NCI-H1436 treated with DMSO at 0.1 percent for 48 hours (cell line): ENCODE measurements around the gene SLC12A8.

Experiments
- DNase-seq: peaks from one replicate; lab custom pipeline; 2025; lab: John Stamatoyannopoulos, UW

The SLC12A8 gene

DNA sequence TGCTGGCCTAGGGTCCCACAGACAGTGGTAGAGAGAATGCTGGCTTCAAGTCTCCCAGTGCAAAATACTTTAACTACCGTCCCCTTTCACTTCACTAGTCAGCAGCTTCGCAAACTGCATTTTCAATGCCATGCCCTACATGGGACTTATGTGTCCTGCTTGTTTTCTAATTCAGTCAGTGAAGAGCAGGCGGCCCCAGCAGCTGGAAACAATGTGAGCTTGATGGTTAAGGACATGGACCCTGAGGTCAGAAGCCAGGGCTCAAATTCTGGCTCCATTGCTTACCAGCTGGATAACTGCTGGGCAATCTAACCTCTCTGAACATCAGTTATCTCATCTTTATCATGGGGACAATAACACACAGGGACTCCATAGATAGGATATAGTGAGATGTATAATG lies 58.4 kb downstream of the SLC12A8 start:
- no peak for DNase-seq

DNA sequence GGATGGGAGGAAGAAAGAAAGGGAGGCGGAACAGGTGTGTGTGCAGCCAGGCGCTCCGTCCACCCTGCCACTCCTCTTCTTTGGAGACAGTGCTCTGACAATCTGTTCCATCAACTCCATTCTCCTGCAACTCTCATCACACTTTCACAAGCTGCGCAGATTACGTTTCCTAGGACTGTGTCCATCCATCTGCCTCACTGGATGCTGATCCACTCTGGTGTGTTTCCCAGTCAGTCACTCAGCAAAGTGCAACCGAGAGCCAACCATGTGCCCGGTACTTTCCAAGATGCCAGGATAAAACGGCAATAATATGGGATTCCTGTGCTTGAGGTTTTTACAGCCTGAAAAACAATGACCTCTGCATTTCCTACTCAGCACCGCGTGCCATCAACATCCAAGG lies 59.6 kb downstream of the SLC12A8 start:
- DNase-seq = no peak

DNA sequence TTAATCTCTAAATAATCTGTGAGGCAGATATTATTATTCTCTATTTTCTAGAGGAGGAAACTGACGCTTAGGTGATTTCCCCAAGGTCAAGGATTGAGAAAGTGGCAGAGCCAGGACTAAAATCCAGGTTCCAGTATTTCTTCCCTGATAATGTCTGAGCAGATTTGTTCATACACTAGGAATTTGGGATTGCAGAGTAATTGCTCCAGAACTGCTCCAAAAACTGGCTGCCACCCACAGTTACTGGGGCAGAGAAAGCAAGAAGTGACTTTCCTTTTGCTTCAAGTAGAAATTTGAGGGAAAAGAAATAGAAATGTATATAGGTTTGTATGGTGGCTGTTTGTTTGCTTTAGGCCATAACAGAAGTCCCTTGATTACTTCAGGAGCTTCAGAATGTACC lies 60.6 kb downstream of the SLC12A8 start:
- DNase-seq = no peak

DNA sequence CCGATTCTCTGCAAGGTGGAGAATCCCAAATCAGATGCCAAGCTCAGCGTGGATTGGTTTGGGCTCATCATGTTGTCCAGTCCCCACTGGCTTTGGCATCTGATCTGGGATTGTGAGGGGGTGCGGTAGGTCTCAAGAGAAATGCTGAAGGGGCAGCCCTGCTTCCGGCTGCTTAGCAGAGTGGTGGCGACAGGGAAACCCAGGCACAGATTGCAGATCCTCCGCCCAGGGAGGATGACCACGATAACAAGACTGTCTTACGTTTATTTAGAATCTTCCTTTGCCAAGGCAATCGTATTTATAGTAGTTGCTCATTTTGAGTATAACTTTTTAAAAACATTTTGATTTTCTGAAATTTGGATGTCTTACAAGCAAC lies 61.1 kb downstream of the SLC12A8 start:
- DNase-seq = no peak

DNA sequence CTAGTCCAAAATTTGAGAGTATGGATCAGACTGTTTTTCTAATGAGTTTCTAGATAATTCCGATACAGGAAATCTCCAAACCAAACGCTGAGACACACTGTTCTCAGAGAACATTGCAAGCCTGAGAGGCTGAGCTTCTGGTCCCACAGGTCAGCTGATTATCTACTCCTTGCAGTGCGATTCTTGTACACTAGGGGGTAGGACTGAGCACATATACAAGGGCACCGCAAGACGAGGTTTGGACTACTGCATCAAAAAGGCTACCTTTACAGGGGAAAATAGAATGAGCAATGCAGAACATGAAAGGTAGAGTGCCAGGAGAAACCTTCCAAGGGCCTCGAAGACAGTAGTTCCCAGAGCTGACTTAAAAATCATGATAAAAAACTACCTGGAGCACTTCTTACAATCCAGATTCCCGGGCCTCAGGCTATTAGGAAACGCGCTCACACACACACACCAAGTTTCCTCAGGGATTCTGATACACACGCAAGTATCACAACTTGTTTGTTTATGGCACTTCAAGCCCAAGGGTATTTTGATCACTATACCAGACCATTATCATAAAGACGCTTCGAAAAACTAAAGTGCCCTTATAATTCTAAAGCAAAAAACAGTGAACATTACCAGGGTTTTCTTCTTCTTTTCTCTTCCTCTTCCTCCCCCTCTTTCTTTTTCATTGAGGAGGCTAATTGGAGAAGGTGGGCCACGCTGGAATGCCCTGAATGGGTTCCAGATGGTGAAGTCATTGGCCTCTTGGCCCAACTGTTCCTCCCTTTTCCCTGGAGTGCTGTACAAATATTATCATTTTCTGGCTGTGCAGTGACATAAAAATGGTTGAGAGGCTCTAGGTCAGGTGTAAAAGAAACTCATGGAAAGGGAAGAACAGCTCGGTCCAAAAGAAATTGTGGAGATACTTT lies 61.8 kb downstream of the SLC12A8 start:
- no peak for DNase-seq

DNA sequence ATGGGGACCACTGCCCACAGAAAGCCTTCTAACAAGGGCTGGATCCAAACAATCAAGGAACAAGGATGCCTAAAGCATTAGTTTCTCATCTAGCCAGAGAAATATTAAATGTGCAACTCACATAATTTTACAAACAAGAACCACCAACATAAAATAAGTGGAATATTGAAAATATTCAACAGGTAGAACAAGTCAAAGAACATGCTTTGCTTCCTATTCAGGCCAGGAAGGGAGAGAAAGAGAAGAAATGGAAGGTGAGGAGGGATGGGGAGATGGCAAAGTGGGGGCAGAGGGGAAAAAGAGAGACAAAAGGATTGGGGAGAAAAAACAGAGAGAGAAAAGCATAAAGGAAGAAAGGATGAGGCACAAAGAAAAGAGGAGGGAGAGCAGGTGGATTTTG lies 63.1 kb downstream of the SLC12A8 start:
- DNase-seq = no peak

DNA sequence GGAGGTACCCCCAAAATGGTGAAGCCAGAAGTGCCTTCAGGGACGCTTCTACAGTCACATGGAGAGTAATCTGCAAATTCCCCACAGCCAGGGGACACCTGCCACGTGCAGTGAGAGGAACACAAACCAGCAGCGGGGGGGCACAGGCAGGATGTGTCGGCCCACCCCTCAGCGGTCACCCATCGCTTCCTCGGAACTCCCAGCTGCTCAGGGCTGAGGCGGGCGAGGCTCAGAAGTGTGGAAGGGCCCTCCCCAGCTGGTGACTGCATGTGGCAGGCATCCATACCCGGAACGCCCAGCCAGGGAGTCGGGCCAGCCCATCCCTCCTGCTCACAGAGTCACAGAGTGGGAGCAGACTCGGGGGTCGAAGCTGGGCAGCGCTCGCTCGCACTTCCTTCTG lies 63.7 kb downstream of the SLC12A8 start:
- DNase-seq = no peak

DNA sequence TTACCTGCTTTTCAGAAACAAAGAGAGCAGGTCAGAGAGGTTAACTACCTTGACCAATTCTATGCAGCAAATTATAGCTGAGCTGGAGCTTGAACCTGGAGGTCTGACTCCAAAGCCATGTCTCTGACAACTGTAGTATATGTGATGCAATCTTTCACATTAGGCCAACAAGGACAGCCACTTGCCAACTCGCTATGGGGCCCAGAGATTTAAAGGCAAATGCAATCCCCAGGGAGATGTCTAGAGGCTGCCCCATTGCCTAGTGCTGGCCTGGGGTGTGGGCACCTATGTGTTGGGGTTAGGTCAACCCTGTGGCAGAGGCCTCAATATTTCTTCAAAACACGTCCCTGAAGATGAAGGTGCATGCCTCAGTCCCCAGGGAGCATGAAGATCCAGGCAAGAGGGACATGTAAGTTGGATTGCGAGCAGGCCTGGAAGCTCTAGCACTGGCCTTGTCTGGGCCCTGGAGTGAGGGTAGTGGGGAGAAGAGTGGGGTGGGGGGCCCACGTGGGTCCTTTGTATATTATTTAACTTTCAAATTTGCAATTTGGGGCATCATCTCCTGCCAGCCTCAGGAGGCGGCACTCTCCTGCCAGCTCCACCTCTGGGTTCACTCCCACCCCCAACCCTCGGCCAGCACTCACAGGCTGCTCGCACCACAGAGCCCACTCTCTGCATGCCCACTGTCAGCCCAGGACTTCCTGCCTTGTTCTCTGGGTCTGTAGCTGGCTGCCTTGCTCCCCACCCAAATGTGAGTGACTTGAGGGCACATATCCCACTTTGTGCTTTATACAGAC lies 64.3 kb downstream of the SLC12A8 start:
- DNase-seq = no peak

DNA sequence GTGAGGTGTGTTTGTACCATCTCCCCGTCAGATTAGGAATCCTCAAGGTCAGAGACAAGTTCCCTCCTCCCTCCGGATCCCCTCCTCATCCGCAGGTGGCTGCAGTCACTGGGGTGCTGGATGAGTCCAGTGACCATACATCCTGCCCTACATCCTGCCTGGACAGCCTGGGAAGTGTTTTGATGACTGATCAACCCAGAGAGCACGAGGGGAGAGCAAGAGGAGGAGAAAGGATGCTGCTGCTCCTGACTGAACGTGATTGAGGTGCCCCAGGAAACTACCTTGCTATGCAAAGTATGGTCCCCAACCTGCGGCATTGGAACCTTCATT lies 65.1 kb downstream of the SLC12A8 start:
- no peak for DNase-seq

DNA sequence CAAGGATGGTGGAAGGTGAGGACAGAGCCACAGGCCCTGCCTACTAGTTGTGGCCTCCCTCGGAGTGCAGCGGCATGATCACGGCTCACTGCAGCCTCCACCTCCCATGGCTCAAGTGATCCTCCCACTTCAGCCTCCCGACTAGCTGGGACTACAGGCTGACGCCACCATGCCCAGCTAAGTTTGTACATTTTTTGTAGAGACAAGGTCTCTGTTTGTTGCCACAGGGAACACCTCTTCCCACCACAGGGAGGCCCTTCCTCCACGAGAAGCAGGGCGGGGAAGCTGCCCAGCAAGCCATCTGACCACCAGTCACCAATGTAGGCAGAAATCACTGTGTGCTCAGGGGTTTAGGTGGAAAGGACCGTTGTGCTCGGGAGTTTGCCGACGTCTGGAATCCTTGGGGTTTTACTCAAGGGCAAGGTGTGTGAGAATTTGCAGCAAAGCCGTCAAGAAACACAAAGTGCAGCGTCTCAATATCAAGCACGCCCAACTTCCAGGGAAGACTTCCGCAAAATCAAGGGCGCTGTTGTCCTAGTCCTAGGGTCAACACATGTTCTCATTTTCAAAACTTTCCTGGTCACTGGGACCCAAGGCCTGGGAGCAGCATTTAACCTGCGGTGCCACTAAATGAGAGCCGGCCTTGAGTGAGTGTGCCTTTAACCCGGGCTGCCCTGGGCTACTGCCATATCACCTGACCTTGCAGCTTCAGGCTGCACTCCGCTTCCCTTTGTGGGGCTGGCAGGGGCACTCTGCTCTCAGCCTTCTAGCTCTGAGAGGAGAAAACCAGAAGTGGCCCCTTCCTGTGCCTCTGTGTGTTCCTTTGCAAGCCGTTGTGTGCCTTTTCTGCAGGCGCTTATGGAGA lies 65.7 kb downstream of the SLC12A8 start:
- no peak for DNase-seq

DNA sequence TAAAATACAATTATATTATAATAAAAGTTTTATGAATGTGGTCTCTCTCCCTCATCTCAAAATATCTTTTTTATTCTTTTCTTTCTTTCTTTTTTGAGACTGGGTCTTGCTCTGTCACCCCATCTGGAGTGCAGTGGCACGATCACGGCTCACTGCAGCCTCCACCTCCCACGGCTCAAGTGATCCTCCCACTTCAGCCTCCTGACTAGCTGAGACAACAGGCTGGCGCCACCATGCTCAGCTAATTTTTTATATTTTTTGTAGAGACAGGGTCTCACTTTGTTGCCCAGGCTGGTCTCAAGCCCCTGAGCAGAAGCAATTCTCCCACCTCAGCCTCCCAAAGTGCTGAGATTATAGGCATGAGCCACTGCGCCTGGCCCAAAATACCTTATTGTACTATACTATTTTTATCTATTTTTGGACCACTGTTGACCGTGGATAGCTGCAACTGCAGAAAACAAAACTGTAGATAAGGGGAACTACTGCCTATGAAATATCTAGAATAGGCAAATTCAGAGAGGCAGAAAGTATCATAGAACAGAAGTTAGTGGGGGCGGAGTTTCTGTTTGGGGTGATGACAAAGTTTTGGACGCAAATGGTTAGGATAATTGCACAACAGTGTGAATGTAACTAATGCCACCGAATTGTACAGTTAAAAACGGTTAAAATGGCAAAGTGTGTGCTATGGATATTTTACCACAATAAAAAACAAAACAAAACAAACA lies 66.6 kb downstream of the SLC12A8 start:
- DNase-seq = no peak

DNA sequence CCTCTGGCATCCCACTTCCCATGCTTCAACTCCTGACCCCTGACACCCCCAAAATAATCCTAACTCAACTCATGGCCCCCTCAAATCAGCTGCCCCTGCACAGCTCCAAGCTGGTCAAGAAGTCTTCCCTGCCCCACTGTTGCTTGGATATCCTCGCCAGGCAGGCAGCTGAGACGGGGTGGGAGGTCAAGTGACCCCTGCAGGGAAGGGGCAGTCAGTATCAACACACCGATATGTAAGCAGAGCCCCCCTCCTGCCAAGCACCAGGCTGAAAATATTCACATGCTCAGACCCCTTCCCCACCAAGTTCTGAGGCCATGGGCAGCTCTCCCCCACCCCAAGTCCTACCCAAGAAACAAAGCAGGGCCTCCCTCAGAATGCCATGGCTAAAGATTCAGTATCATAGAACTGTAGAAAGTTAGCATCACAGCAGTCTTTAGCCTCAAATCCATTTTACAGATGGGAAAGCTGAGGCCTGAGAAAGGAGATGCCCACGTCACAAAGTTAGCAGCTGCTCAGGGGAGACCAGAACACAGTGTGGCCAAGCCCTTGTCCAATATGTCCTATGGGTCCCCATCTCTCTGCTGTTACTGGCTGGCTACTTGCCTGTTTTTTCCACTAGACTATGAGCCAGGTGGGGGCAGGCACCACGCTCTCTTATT lies 67.8 kb downstream of the SLC12A8 start:
- DNase-seq = no peak

DNA sequence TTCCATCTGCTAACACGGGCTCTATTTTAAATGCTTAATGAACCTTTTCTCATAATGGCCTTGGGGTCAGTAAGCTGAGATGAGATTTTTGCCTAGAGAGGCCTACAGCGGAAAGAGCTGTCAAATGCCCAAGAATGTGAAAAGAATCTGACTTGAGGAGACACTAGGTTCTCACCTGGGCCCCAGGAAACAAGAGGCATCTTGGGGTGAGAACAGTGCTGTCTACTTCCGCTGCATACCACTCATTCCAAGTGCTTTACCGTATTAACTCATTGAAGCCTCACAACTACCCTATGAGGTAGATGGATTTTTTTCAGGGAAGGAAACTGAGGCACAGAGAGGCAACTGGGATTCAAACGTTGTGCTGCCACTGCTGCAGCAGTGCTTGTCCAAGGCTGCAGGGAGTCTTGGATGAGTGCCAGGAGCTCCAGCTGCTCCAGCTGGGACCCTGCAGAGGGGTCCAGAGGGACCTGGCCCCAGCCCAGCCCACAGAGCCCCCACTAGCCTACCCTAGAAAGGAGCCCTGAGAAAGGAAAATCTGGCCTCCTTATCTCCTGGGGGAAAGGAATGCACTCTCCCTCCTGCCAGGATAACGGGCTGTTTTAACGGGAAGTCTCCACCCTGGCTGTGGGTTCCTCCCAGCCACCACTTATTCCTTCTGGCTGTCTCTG lies 68.4 kb downstream of the SLC12A8 start:
- DNase-seq = no peak

DNA sequence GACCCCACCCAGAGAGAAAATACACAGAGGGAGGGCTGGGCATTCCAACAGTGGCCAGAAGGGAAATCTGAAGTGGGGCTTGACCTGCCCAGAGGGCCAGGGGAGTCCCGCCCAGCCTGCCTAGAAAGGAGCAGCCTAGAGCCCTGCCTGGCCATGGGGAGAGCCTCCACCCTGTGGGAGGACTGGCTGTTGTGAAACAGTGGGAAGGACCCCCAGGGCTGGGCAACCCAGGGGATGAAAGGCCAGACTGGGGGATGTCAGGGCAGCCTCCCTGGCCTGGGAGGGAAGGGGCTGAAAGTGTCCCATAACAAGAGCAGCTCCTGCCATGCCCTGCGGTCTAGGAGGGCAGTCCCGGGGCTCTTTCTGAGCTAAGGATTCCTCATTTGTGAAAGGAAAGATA lies 69.0 kb downstream of the SLC12A8 start:
- no peak for DNase-seq

DNA sequence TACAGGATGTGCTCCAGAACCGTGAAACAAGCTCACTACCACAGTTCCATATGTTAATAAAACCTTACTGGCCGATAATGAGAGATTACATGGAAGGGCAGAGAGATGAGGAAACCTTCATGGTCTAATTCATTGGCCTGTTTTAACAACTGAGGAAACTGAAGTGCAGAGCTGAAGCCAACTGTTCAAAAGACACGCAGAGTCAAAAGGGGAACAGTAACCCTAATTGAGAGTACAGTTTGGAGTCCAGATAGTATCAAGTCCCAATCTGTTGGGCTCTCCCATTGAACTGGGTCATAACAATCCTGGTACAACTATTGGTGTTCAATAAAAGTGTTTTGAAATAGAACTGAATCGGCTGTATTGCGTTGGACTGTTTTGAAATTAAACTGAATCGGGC lies 69.6 kb downstream of the SLC12A8 start:
- DNase-seq = no peak

DNA sequence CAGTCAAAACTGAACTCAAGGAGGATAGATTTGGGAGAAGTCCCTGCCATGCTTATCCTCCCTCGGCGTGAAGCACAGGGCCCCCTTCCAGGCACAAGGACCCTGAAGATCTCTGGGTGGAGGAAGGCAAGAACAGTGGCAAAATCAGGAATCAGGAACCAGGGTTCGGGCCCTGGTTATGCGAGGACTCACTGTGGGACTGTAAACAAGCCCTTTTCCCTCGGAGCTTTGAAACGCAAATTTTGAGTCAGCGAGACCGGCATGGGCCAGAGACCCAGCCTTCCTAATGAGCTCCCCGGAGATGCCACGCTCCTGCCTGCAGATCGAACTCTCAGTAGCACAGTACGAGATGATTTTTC lies 70.1 kb downstream of the SLC12A8 start:
- no peak for DNase-seq

DNA sequence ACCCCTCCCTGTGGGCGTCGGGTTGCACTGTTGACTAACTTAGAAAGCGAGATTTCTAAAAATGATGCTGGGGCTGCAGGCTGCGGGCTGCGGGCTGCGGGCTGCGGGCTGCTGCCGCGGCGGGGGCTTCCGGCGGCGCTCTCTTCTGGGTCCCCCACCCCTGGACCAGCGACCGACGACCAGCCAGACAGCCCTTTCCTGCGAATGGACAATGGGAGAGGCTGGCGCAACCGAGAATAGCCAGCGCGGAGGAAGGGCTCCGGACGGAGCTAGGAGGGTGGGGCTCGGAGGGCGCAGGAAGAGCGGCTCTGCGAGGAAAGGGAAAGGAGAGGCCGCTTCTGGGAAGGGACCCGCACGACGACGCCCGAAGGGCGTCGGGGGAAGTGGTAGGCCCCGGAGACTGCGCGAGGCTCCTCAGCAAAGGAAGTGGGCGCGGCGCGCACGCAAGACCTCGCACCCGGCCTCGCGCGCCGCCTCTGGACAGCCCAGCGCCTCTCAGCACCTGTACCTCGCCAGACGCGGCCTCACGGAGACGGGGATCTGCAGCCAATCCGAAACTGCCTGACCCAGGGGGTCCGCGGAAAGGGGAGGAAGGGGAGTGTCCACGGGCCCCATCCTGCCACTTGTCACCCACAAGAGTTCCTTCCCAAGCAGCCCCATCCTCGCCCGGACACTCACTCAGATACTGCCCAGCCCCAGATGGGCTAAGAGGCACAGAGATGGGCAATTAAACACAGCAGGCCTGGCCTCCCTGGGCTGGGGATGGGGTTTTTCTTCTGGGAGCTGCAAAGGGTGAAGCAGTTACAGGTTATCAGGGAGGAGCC lies 70.7 kb downstream of the SLC12A8 start:
- no peak for DNase-seq

DNA sequence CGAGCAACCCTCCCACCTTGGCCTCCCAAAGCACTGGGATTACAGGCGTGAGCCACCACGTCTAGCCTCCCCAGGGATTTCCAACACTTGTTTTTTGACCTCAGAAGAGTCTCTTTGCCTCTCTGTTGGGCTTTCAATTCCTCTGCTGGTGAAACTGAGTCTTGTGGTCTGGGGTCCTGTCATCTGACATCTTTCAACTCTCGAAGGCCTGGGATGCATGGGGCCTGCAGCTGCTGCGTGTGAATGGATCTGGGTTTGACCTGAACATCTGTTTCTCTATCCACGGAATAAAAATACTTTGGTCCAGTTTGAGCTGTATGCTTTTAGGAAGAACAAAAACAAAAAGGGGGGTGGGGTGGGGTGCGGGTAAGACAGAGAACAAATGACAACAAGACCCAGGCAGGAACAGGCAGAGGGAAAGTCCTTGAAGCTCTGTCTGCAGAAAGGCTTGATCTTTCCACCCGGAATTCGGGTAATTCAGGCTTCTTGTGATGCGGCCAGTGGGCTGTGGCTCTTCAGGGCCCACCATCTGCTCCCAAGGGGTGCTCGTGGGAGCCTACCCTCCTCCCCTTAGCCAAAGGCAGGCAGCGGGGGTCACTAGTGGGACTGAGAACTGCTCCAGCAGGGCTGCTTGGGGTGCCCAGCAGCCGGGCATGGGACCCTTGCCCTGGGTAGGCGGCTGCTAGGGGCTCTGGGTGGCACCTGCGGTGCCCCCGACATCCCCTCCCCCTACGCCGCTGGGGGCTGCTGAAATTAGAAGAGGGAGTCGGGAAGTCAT lies 71.5 kb downstream of the SLC12A8 start:
- DNase-seq = no peak
